ENCODE data around the gene CFAP91. TPM values are rescaled to one million over a fixed set of nuclear protein-coding genes. Genes with fewer than 3 reads are reported as not detected.
A peak's percentile ranks its signal among the peaks of the same experiment; 100 is the strongest.
"Not testable (repeated sequence)": the region's sequence is repeated elsewhere in the genome, so short reads cannot be mapped to it uniquely, and the experiment has no call there.

Gene CFAP91
- polyA plus RNA-seq, 4 donors = 0.43 to 3.2 TPM; not detected in 2

DNA sequence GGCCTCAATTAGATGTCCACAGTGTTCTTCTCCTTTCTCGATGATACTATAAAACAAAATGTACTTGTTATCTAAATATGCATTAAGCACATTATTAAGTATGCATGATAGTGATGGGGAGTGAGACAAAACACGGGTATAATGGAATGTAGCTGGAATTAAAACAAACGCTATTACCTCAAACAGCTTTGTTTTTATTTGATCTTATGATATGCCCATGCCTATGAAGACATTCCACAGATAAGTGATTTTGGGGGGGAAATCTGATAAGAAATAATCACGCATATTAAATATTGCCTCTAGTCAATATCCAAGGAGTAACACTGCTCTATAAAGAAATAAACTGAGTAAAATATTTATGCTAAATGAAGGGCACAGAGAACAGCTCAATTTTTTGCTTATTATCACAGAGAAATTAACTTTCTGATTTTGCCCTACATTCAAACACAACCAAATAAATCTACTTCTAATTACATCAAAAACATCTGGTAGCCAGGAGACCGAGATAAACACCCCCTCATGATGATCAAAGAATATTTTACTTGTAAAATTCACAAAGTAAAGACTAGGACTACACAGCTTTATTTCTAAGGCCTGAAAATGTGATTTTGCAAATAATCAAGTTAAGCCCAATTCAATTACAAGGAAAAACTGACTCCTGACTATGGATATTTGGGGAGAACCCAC is 27.5 kb upstream of the CFAP91 start:
- Histone ChIP-seq H3K27ac (ENCODE audit: low read depth in 1 of 3, low read length in 2 of 3) (no peak overlapping the region), H3K36me3 (ENCODE audit: control insufficient read depth in 3 of 3, insufficient read depth in 2 of 3, low read depth in 1 of 3, low read length in 3 of 3) (peaks cover 0 to 11% (median 7%) of the 10 kb centered on the region in 3 donors), H3K4me3 (ENCODE audit: low read depth in 1 of 3, low read length in 3 of 3) (no peak overlapping the region), H3K9me3 (ENCODE audit: control insufficient read depth in 2 of 2, insufficient read depth in 1 of 2, low read depth in 1 of 2, low read length in 1 of 2) (no peaks in the 10 kb centered on the region), H3K4me1 (ENCODE audit: control insufficient read depth in 3 of 3, insufficient read depth in 2 of 3, low read depth in 1 of 3, low read length in 2 of 3) (peaks cover 0 to 21% (median 7%) of the 10 kb centered on the region in 3 donors), H3K27me3 (ENCODE audit: control insufficient read depth in 3 of 3, insufficient read depth in 3 of 3, low read length in 3 of 3) (no peaks in the 10 kb centered on the region)
- DNase-seq (no peak), FAIRE-seq (no peak)
- WGBS, 3 donors = 80 to 84% (median 81%) methylated on average over 5 of the region's 5 CpGs

DNA sequence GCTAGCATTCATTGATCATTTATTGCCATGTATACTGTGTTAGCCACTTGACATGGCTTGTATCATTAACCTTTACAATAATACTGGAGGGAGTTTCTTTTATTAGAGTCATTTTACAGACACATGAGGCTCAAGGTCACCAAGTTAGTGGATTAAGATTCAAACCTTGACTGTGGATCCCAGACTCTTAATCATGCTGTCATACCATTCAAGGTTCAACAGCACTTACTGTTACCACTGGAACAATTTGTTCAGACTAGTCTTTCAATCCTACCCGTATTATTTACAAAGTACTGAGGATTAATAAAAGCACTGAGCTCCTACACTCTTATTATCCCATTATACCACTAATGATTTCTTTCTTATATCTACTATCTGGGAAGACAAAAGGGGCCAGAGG is 26.8 kb upstream of the CFAP91 start:
- H3K4me1 ChIP-seq (ENCODE audit: control insufficient read depth in 3 of 3, insufficient read depth in 2 of 3, low read depth in 1 of 3, low read length in 2 of 3) = peaks cover 0 to 21% (median 7%) of the 10 kb centered on the region in 3 donors
- no peak for FAIRE-seq
- 31 to 56% (median 36%) methylated on average over 1 of the region's 1 CpG for WGBS, 3 donors

GRCh38 chr3:119676771-119677640 is 25.8 kb upstream of the CFAP91 start, which contains the start of gene COX17:
Gene COX17, minus strand, starts transcription at chr3:119677406. Its CDS starts 96 bp downstream, at chr3:119677310.
- Histone ChIP-seq H3K36me3 (ENCODE audit: control insufficient read depth in 3 of 3, insufficient read depth in 2 of 3, low read depth in 1 of 3, low read length in 3 of 3) (peaks cover 0 to 11% (median 5%) of the 10 kb centered on the region in 3 donors), H3K27me3 (ENCODE audit: control insufficient read depth in 3 of 3, insufficient read depth in 3 of 3, low read length in 3 of 3) (no peaks in the 10 kb centered on the region), H3K27ac (ENCODE audit: low read depth in 1 of 3, low read length in 2 of 3) (peak within 1 kb of the TSS; percentile 88 to 94 (median 92)), H3K9me3 (ENCODE audit: control insufficient read depth in 2 of 2, insufficient read depth in 1 of 2, low read depth in 1 of 2, low read length in 1 of 2) (no peaks in the 10 kb centered on the region), H3K4me3 (ENCODE audit: low read depth in 1 of 3, low read length in 3 of 3) (peak within 1 kb of the TSS; percentile 50 to 73 (median 61)), H3K4me1 (ENCODE audit: control insufficient read depth in 3 of 3, insufficient read depth in 2 of 3, low read depth in 1 of 3, low read length in 2 of 3) (peaks cover 0 to 21% (median 7%) of the 10 kb centered on the region in 3 donors)
- WGBS, 3 donors = 0 to 1% (median 1%) methylated on average over 47 to 54 of the region's 54 CpGs
- FAIRE-seq (no peak), DNase-seq (peak; percentile 98 to 100)

More for the DNA sequence above, 26.8 kb upstream of the CFAP91 start:
- no peaks in the 10 kb centered on the region for H3K27me3 ChIP-seq (ENCODE audit: control insufficient read depth in 3 of 3, insufficient read depth in 3 of 3, low read length in 3 of 3)
- H3K27ac ChIP-seq (ENCODE audit: low read depth in 1 of 3, low read length in 2 of 3) = peak overlapping the region; percentile 71 to 92 (median 82)
- peak; percentile 26 to 59 for DNase-seq
- peaks cover 0 to 11% (median 6%) of the 10 kb centered on the region in 3 donors for H3K36me3 ChIP-seq (ENCODE audit: control insufficient read depth in 3 of 3, insufficient read depth in 2 of 3, low read depth in 1 of 3, low read length in 3 of 3)
- no peaks in the 10 kb centered on the region for H3K9me3 ChIP-seq (ENCODE audit: control insufficient read depth in 2 of 2, insufficient read depth in 1 of 2, low read depth in 1 of 2, low read length in 1 of 2)
- peak overlapping the region in 2 of 3 donors; percentile 61 to 73 for H3K4me3 ChIP-seq (ENCODE audit: low read depth in 1 of 3, low read length in 3 of 3)

DNA sequence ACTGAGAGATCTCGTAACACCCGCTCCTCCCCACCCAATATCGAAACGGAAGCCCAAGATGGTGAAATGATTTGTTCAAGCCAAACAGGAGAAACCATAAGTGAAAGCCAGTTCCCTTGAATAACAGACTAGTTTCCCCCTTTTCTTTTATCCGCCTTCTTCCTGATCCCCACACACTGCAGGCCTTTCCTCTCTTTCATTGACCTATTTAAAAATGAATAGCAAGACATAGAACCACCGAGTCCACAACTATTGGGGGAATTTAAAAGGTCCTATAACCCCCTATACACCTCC is 25.2 kb upstream of the CFAP91 start:
- H3K27me3 ChIP-seq (ENCODE audit: control insufficient read depth in 3 of 3, insufficient read depth in 3 of 3, low read length in 3 of 3) = no peaks in the 10 kb centered on the region
- DNase-seq (no peak), FAIRE-seq (no peak)
- H3K27ac ChIP-seq (ENCODE audit: low read depth in 1 of 3, low read length in 2 of 3) = peak overlapping the region; percentile 82 to 94 (median 92)
- peak overlapping the region in 2 of 3 donors; percentile 61 to 73 for H3K4me3 ChIP-seq (ENCODE audit: low read depth in 1 of 3, low read length in 3 of 3)
- H3K36me3 ChIP-seq (ENCODE audit: control insufficient read depth in 3 of 3, insufficient read depth in 2 of 3, low read depth in 1 of 3, low read length in 3 of 3) = peaks cover 0 to 11% (median 5%) of the 10 kb centered on the region in 3 donors
- WGBS, 3 donors = 4 to 7% (median 5%) methylated on average over 6 of the region's 6 CpGs
- peaks cover 0 to 21% (median 7%) of the 10 kb centered on the region in 3 donors for H3K4me1 ChIP-seq (ENCODE audit: control insufficient read depth in 3 of 3, insufficient read depth in 2 of 3, low read depth in 1 of 3, low read length in 2 of 3)
- no peaks in the 10 kb centered on the region for H3K9me3 ChIP-seq (ENCODE audit: control insufficient read depth in 2 of 2, insufficient read depth in 1 of 2, low read depth in 1 of 2, low read length in 1 of 2)

- H3K36me3 ChIP-seq (ENCODE audit: control insufficient read depth in 3 of 3, insufficient read depth in 2 of 3, low read depth in 1 of 3, low read length in 3 of 3) = peaks cover 0 to 11% (median 5%) of the 10 kb centered on the region in 3 donors
- not testable (repeated sequence) for H3K27ac ChIP-seq (ENCODE audit: low read depth in 1 of 3, low read length in 2 of 3); H3K9me3 ChIP-seq (ENCODE audit: control insufficient read depth in 2 of 2, insufficient read depth in 1 of 2, low read depth in 1 of 2, low read length in 1 of 2); H3K27me3 ChIP-seq (ENCODE audit: control insufficient read depth in 3 of 3, insufficient read depth in 3 of 3, low read length in 3 of 3); H3K4me3 ChIP-seq (ENCODE audit: low read depth in 1 of 3, low read length in 3 of 3); FAIRE-seq; DNase-seq
- peaks cover 0 to 16% (median 7%) of the 10 kb centered on the region in 3 donors for H3K4me1 ChIP-seq (ENCODE audit: control insufficient read depth in 3 of 3, insufficient read depth in 2 of 3, low read depth in 1 of 3, low read length in 2 of 3)
- WGBS, 3 donors = 93 to 97% (median 96%) methylated on average over 10 of the region's 10 CpGs
These were observed 24.6 kb upstream of the CFAP91 start for GRCh38 chr3:119678209-119678608.

GRCh38 chr3:119679874-119680273 is 22.9 kb upstream of the CFAP91 start:
- Histone ChIP-seq H3K9me3 (ENCODE audit: control insufficient read depth in 2 of 2, insufficient read depth in 1 of 2, low read depth in 1 of 2, low read length in 1 of 2) (no peaks in the 10 kb centered on the region), H3K27me3 (ENCODE audit: control insufficient read depth in 3 of 3, insufficient read depth in 3 of 3, low read length in 3 of 3) (no peaks in the 10 kb centered on the region), H3K36me3 (ENCODE audit: control insufficient read depth in 3 of 3, insufficient read depth in 2 of 3, low read depth in 1 of 3, low read length in 3 of 3) (no peaks in the 10 kb centered on the region), H3K4me1 (ENCODE audit: control insufficient read depth in 3 of 3, insufficient read depth in 2 of 3, low read depth in 1 of 3, low read length in 2 of 3) (peaks cover 0 to 14% (median 7%) of the 10 kb centered on the region in 3 donors), H3K4me3 (ENCODE audit: low read depth in 1 of 3, low read length in 3 of 3) (no peak overlapping the region), H3K27ac (ENCODE audit: low read depth in 1 of 3, low read length in 2 of 3) (no peak overlapping the region)
- no peak for FAIRE-seq
- no peak for DNase-seq

DNA sequence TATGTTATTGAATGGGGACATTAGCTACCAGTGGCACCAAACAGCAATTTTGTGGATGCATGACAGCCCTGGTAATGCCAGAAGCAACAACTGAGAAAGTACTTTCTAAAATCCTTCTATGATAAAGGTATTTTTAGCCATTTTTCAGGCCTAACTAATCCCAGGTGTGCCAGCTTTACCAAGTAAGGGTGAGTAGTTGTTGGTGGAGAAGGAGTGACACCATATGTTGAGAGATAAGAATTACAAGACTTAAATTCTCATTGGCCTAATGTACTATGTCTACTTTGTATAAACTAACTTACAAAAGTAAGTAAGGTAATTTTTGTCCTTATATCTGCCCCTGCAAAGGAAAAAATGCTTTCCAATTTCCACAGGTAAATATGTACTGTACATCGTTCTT is 21.5 kb upstream of the CFAP91 start:
- no peaks in the 10 kb centered on the region for H3K36me3 ChIP-seq (ENCODE audit: control insufficient read depth in 3 of 3, insufficient read depth in 2 of 3, low read depth in 1 of 3, low read length in 3 of 3)
- peaks cover 0 to 6% (median 0%) of the 10 kb centered on the region in 3 donors for H3K4me1 ChIP-seq (ENCODE audit: control insufficient read depth in 3 of 3, insufficient read depth in 2 of 3, low read depth in 1 of 3, low read length in 2 of 3)
- H3K27ac ChIP-seq (ENCODE audit: low read depth in 1 of 3, low read length in 2 of 3) = no peak overlapping the region
- FAIRE-seq (no peak), DNase-seq (peak; percentile 24 to 32)
- no peak overlapping the region for H3K4me3 ChIP-seq (ENCODE audit: low read depth in 1 of 3, low read length in 3 of 3)
- no peaks in the 10 kb centered on the region for H3K9me3 ChIP-seq (ENCODE audit: control insufficient read depth in 2 of 2, insufficient read depth in 1 of 2, low read depth in 1 of 2, low read length in 1 of 2)
- WGBS, 3 donors = 54 to 62% (median 62%) methylated on average over 1 of the region's 1 CpG
- no peaks in the 10 kb centered on the region for H3K27me3 ChIP-seq (ENCODE audit: control insufficient read depth in 3 of 3, insufficient read depth in 3 of 3, low read length in 3 of 3)

DNA sequence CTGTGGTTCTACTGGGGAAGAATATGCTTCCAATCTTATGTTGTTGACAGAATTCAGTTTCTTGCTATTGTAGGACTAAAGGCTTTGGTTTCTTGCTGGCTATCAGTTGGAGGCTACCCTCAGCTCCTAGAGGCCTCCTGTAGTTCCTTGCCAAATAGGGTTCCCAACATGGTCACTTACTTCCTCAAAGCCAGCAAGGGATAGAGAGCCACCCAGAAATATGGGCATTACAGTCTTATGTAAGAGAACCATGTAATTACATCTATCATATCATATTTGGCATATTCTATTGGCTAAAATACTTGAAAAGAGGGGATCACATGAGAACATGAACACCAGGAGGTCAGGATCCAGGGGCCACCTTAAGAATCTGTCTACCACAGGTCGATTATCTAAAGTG is 19.4 kb upstream of the CFAP91 start:
- Histone ChIP-seq H3K4me1 (ENCODE audit: control insufficient read depth in 3 of 3, insufficient read depth in 2 of 3, low read depth in 1 of 3, low read length in 2 of 3) (no peaks in the 10 kb centered on the region), H3K27ac (ENCODE audit: low read depth in 1 of 3, low read length in 2 of 3) (no peak overlapping the region)
- FAIRE-seq = no peak

More for the DNA sequence above, 19.4 kb upstream of the CFAP91 start:
- DNase-seq = no peak
- H3K27me3 ChIP-seq (ENCODE audit: control insufficient read depth in 3 of 3, insufficient read depth in 3 of 3, low read length in 3 of 3) = no peaks in the 10 kb centered on the region
- WGBS, 3 donors = 10 to 55% (median 18%) methylated on average over 1 of the region's 1 CpG
- H3K36me3 ChIP-seq (ENCODE audit: control insufficient read depth in 3 of 3, insufficient read depth in 2 of 3, low read depth in 1 of 3, low read length in 3 of 3) = no peaks in the 10 kb centered on the region
- H3K9me3 ChIP-seq (ENCODE audit: control insufficient read depth in 2 of 2, insufficient read depth in 1 of 2, low read depth in 1 of 2, low read length in 1 of 2) = no peaks in the 10 kb centered on the region
- no peak overlapping the region for H3K4me3 ChIP-seq (ENCODE audit: low read depth in 1 of 3, low read length in 3 of 3)
